GM21515 (cell line): ENCODE measurements around the gene CCDC178.
"Not testable (repeated sequence)": the region's sequence is repeated elsewhere in the genome, so short reads cannot be mapped to it uniquely, and the experiment has no call there.

ENCODE experiments used
- ATAC-seq: cut with Tn5 transposase; IDR thresholded peaks from one replicate; pipeline ENCODE4 v1.9.1; 2021; ENCODE audit not compliant: unreplicated experiment

Gene CCDC178

DNA sequence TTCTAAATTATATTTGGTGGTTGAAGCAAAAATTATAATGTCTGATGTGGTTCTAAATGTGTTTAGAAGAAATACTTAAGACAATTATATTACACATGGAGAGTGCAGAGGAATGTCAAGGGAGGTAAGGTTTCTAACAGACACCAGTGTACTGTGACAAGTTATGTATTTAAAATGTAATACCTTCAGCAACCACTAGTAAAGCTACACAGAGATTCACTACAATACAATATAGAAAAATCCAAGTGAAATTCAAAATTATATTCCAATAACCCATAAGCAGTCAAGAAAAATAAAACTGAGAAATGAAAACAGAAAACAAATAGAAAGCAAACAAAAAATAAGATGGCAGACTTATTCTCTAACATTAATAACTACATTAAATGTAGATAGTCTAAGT, 418.2 kb downstream of the CCDC178 start:
- no peak for ATAC-seq

DNA sequence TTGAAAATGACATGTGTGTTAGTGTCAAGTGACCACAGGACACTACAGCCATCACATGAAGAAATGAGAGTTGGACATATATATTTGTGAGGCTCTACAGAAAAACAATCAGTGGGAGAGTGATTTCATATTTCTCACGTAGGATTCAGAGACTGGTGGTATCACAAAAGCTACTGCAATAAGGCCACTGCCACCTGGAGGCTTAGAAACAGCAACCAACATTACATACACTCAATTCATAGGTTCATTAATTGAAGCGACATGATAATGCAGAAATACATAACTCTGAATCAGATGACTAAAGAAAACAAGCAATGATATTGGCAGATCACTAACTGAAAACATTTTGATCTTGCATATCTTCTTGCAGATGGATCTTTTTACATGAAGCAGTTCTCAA, 419.6 kb downstream of the CCDC178 start:
- no peak for ATAC-seq

DNA sequence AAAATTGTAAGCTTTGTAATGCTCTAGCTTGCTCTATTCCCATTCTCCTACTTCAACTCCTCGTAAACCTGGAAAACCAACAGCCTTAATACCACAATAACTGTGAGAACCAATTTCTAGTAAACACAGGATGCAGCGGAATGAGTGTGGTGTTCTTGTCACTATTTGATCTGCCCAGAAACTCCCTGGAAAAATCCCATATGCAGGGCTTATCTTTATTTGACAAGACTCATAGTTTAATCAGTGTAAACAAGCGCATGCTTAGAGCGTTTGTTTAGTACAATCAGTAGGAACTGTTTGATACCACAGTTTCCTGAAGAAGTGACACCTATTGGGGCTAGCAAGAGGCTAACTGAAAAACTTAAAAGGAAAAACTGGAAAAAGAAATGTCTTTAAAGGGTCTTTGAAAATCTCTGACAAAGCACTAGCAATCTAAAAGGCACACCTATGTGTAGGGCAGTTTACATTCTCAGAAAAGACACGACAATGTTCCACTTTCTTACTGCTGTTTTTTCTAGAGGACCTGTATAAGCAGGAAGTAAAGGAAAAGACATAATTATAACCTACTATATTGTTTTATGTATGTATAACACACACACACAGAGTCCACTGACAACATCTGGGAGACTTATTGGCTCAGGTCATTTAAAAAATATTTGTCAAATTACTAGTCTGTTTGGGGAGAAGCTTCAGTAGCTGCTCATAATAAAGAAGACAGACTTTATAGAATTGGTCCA, 426.3 kb downstream of the CCDC178 start:
- no peak for ATAC-seq

DNA sequence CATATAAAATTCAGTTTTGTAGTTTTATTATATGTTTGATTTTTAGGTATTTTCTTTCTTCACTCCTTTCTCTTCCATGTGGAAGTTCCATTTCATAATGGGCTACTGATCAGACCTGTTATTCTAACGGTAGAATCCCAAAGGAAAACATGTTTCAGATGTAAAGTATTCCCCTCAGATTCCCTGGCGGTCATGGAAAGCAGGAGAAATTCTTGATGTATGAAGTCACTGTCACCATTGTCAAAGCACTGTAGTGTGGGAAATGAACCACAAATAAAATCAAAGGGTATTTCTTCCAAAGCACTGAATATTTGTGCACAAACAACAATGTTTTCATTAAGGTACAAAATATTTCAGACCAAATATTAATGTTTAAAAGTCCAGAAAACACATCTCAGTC, 430.4 kb downstream of the CCDC178 start:
- ATAC-seq: no peak

DNA sequence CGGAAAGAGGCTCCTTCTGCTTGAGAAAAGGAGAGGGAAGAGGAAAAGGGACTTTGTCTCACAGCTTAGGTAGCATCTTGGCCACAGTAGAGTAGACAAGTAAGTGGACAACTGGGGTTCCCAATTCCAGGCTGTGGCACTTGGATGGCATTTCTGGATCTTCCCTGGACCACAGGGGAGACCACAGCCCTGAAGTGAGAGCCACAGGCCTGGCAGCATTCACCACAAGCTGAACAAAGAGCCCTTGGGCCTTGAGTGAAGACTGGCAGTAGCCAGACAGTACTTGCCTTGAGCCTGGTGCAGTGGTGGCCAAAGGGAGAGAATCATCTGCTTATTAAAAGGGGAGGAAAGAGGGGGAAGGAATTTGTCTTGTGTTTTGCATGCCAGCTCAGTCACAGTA, 441.6 kb downstream of the CCDC178 start:
- no peak for ATAC-seq

DNA sequence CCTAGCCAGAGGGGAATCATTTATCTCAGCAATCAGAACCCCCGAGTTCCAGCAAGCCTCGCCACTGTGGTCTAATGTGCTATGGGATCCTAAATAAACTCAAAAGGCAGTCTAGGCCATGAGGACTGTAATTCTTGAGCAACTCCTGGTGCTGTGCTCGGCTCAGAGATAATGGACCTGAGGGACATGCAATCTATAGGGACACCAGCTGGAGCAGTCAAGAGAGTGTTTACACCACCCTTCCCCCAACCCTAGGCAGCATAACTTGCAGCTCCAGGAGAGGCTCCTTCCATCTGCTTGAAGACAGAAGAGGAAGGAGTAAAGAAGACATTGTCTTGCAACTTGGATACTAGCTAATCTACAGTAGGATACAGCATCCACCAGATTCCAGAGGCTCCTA, 442.2 kb downstream of the CCDC178 start:
- ATAC-seq: no peak

DNA sequence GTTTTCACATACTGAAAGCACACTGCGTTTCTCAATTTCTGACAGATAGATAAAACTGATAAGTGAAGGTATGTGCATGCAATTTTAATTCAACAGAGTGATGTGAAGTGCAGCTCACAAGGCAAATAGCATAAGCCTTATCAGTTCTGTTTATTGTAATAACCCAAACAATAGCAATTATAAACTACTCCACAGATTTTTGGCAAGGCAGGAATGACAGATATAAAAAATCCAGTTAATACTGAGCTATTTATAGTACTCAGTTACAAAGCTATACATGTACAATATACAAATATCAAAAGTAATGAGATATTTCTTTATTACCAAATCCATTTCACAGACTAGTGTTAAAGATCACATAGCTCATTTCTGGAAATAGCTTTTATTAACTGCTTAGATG, 456.8 kb downstream of the CCDC178 start:
- no peak for ATAC-seq

DNA sequence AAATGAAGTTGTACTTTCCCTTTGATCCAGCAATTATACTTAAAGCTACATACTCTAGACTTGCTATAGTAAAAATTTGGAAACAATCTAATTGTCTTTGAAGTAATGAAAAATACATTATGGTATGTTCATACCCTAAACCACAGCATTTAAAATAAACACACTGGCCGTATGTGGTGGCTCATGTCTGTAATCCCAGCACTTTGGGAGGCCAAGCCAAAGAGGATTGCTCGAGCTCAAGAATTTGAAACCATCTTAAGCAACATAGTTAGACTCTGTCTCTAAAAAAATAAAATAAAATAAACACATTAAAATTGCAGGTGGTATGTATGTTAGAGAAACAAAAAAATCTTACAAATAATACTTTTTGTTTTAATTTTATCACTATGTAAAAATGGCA, 459.6 kb downstream of the CCDC178 start:
- no peak for ATAC-seq

DNA sequence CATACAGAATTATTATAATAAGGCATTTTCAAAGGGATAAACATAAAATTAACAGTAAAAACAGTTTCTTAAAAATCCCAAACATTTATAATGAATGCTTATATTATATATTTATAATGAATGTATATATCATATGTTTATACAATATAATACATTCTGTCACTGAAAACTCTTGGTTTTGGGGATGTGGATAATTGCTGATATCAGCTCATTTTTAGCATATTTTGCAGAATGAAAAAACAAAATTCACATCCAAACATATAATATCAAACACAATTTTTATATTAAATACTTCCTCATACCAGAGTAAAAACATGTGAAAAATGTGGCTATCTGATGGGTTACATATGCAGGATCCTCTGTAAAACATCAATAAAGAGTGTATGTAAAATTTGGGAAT, 465.0 kb downstream of the CCDC178 start:
- ATAC-seq: no peak

DNA sequence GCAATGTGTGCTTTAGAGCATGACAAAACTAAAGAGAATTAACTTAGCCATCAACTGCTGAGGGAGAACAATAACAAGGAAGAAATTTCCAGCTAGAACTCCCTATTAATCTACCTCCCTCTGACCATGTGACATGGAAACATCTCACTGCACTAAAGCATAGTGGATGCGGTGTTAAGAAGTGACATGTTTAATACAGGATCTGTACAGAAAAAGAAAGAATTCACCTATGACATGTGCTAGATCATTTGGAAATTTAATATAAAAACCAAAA, 465.4 kb downstream of the CCDC178 start:
- no peak for ATAC-seq

DNA sequence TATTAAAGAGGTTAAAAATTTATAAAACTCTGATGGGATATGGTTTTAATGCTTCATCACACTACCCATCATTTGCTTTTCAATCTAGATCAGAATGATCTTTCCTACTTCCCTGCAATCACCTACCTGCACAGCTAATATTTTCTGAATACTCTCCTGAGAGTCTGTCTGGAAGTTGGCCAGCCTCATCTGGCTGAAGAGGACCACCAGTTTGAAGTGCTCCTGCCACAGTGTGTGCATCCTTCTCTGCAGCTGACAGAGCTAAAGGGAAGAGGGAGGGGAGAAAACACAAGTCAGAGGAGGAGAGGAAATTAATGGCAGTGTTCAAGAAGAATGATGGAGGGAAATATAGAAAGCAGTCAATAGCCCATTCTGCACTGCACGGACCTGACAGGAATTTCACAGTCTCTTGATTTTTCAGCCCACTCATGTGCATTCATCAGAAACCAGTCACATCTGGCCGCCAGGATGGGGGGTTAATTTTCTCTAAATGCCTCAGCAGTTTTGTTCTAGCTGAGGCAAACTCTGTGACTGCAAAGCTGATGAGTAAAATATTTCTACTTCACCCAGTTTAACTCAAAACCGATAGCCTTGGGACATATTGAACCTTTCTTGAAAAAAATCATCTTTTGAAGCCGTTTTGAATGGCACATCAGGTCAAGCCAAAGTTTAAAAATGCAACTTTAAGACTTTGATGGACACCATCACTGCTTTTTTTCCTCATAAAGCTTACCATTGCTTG, 465.9 kb downstream of the CCDC178 start:
- peak; percentile 78 for ATAC-seq

DNA sequence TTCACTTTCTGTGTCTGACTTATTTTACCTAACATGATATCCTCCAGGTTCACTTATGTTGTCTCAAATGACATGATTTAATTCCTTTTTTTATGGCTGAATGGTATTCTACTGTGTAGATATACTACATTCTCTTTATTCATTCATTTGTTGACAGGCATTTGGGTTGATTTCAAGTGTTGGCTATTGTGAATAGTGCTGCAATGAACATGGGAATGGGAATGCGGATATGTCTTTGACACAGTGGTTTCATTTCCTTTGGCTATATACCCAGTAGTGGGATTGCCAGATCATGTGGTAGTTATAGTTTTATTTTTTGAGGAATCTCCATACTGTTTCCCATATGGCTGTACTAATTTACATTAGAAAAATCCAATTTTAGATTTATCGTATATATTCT, 472.3 kb downstream of the CCDC178 start:
- ATAC-seq: no peak

DNA sequence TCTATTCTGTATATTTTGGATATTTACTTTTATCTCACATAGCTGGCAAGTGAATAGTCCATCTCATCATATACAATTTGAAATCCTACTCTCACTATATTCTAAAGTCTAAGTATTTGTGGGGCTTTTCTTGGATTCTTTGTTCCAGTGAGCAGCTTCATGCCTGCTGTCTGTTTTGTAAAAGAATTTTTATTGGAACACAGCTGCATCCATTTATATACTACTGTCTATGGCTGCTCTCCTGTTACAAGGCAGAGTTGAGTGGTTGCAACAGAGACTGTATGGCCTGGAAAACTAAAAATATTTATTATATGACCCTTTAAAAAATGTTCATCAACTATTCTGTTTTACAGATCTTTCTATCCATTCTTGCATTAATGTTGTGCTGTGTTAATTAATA, 474.4 kb downstream of the CCDC178 start:
- ATAC-seq: no peak

DNA sequence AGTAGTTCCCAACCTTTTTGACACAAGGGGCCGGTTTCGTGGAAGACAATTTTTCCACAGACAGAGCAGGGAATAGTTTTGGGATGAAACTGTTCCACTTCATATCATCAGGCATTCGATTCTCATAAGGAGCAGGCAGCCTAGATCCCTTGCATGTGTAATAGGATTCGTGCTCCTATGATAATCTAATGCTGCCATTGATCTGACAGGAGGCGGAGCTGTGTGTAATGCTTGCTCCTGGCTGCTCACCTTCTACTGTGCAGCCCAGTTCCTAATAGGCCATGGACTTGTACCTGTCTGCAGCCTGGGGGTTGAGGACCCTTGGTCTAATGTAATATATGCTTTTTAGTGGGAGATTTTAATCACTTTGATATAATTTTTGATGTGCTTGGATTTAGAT, 479.0 kb downstream of the CCDC178 start:
- no peak for ATAC-seq

DNA sequence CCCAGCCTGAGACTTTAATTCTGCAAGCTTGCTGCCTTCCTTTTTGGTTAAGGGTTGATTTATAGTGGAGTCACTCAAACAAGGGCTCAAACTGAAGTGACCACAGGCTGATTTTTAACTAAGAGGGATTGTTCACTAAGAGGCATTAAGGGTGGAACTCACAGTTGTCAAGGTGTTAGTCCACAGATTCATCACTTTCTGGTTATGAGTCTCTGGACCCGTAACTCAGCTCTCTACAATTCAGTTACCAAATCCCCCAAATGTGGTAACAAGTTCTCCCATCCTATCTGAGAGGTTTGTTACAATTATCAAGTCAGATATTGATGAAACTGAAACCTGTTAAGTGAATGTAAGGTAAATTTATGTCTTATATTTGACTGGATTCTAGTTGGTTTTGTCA, 481.8 kb downstream of the CCDC178 start:
- no peak for ATAC-seq

DNA sequence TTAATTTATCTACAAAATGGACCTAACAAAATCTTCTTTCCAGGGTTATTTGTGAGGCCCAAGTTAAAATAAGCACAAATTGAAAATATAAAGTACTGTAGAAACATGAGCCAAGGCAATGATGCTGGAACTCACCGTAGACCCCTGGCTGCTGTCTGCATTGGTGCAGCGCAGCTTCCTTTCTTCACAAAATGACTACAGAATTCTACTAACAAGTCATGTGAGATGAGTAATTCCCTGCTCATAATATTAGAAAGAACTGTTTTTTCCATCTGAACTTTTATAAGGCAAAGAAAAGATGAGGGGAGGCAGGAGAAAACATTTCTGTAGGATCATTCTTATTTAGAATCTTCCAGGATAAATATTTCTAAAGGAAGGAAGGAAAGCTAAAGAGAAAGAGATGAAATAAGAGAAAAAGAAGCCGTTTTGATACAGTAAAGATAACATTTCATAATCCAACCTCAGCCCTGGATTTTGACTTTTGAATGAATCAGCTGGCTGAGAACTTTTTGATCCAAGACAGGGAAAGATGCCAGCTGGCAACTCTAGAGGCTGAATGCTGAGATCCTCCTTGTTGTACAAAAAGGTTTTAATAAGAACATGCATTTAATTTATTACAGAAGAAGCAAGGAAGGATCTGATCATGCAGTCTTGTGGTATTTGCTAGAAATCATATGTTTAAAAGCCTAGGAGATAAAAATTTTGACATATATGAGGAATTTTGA, 483.8 kb downstream of the CCDC178 start:
- no peak for ATAC-seq

DNA sequence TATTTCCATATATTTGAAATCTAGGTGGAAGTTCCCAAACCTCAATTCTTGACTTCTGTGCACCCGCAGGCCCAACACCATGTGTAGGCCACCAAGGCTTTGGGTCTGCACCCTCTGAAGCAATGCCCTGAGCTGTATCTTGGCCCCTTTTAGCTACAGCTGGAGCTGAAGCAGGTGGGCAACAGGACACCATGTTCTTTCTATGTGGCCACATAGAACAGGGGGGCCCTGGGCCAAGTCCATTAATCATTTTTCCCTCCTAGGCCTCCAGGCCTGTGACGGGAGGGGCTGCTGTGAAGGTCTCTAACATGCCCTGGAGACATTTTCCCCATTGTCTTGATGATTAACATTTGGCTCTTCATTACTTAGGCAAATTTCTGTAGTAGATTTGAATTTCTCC, 488.2 kb downstream of the CCDC178 start:
- ATAC-seq: not testable (repeated sequence)

DNA sequence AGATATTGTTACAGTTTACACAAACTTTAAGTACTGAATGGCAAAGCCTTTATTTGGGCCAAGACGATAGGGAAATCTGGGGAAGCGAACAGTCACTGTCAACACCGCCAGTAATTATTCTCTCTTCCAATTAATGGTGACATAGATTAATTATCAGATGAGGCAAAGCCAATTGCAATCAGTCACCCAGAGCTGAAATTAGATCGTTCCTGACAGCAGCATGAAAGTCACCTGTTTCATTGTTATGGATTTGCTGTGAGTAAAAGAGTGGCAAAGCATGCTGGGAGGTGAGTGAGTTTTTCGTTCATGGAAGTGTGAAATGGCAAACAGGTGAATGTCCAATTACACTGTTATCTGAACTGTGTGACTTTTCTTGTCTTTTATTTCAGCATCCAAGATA, 502.9 kb downstream of the CCDC178 start:
- no peak for ATAC-seq

DNA sequence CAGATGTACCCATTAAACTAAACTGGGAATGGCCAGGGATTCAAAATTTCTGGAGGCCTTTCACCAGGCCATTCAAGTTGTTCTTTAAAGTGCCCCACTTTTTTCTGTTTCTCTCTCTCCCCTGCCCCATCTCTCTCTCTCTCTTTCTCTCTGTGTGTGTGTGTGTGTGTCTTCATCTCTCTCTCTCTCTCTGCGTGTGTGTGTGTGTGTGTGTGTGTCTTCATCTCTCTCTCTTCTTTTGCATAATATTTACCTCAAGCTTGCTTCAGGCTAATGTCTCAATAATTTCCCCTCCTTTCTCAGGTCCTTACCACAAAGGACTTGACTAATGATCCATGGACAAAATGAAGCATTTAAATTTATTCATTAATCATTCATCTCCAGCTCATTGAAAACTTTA, 503.5 kb downstream of the CCDC178 start:
- ATAC-seq: no peak

DNA sequence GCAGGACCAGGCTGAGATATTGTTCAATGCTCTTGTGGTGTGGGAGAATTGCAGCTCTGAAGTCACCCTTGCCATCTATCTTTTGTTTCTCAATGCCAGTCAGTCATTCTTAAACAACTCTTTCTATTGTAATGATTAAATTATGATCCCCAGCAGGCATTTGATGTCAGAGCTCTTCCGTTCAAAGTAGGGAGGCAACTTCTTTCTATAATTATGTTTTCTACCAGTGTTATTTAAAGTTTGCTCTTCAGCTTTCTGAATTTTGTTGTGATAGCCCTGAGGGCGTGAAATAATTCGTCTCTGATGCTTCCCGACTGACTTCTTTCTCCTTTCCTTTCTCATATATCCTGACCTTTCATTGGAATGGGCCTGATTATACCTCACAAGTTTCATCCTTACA, 506.3 kb downstream of the CCDC178 start:
- no peak for ATAC-seq

DNA sequence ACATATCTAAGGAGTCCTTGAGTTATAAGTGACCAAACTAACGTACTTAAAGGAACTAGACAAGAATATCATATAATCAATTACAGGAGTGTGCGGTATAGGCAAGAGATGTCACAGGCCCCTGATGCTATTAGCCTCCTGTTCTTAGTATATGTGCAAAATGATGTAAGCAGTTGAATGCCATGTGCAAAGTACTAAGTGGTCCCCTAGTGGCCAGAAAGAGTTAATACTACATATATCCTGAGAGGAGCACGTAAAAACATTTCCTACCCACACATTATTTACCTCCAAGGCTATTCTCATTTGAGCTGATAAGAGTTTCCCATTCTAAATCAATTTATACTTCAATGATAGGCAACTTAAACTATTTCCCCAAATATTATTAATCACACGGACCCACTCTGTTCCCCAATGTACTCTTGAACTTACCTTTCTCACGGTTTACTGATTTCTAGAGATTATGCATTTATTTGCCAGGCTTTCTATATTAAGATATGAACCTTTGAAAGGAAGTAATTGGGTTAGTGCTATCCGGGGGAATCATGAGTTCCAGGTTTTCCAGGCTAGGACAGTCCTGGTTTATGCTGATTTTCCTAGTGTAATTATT, 509.7 kb downstream of the CCDC178 start:
- ATAC-seq: peak; percentile 99

DNA sequence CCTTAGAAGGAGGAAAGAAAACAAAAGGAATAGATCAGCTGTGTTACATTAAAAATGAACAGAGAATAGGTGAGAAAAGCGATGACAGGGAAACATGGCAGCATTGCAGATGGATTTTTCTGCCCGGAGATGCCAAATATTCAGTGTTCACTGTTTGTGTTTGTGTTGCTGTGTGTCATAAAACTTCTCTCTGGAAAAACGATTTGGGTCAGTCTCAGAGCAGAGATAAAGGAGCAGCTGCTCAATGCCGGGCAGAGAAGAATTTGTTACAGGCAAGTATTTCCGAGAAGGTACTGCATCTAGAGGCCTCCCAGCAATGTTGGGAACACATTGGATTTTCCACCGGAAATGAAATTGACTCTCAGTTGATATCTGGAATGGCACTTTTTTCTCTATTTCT, 511.3 kb downstream of the CCDC178 start:
- no peak for ATAC-seq
